WTC11 (cell line): ENCODE results near the gene NPEPL1. TPM values are rescaled to one million over a fixed set of nuclear protein-coding genes. Genes with fewer than 3 reads are reported as not detected.

Experiments used
- ATAC-seq: fragments of 200-7000 bp; cut with Tn5 transposase; 2 replicates; pipeline ENCODE4 v1.10.0; 2021; ENCODE audit warnings: mild to moderate bottlenecking, moderate library complexity
- CTCF ChIA-PET: fragments of 300-600 bp; sonication (Branson Sonifier 250); formaldehyde crosslinking; loops from one replicate; lab custom pipeline; 2021; ENCODE audit warnings: antibody characterized with exemption; lab: Charles Lee
- POLR2A ChIA-PET: fragments of 350-600 bp; sonication (Branson Sonifier 250); formaldehyde crosslinking; loops from one replicate; lab custom pipeline; 2021; ENCODE audit warnings: antibody characterized with exemption; lab: Charles Lee
- DNase-seq: peaks from one replicate; pipeline ENCODE4 v3.0.0; 2021; ENCODE audit warnings: low spot score
- H3K27ac Mint-ChIP-seq: 2 replicates; pipeline ENCODE4 v1.8.0; 2021; ENCODE audit warnings: mixed read lengths
- H3K27me3 Mint-ChIP-seq: 2 replicates; pipeline ENCODE4 v1.8.0; 2021; ENCODE audit warnings: low read depth, mild to moderate bottlenecking, moderate library complexity, mixed read lengths
- H3K36me3 Mint-ChIP-seq: 2 replicates; pipeline ENCODE4 v1.8.0; 2021; ENCODE audit warnings: mixed read lengths
- H3K4me1 Mint-ChIP-seq: 2 replicates; pipeline ENCODE4 v1.8.0; 2022; ENCODE audit warnings: mixed read lengths
- H3K4me3 Mint-ChIP-seq: 2 replicates; pipeline ENCODE4 v1.8.0; 2021; ENCODE audit warnings: mild to moderate bottlenecking, moderate library complexity, mixed read lengths
- H3K9me3 Mint-ChIP-seq: 2 replicates; pipeline ENCODE4 v1.8.0; 2021; ENCODE audit warnings: mixed read lengths
- AFF4 ChIP-seq: sonication (generic); formaldehyde crosslinking; IDR thresholded peaks from 2 replicates; pipeline ENCODE4 v1.8.1; 2023; ENCODE audit warnings: mild to moderate bottlenecking, missing genetic modification reagents, borderline replicate concordance
- ATF6 ChIP-seq: sonication (generic); formaldehyde crosslinking; IDR thresholded peaks from 2 replicates; pipeline ENCODE4 v1.8.1; 2023; ENCODE audit warnings: mild to moderate bottlenecking, missing genetic modification reagents
- CREM ChIP-seq: sonication (generic); formaldehyde crosslinking; IDR thresholded peaks from 2 replicates; pipeline ENCODE4 v1.8.1; 2022; ENCODE audit warnings: mild to moderate bottlenecking, missing genetic modification reagents, moderate library complexity
- CTCF ChIP-seq: fragments of 200-600 bp; IDR thresholded peaks from 2 replicates; pipeline ENCODE4 v1.8.0; 2022; ENCODE audit warnings: antibody characterized with exemption
- E2F1 ChIP-seq: sonication (generic); formaldehyde crosslinking; IDR thresholded peaks from 2 replicates; pipeline ENCODE4 v1.8.0; 2022; ENCODE audit warnings: mild to moderate bottlenecking, missing genetic modification reagents
- FOXP1 ChIP-seq: sonication (generic); formaldehyde crosslinking; IDR thresholded peaks from 2 replicates; pipeline ENCODE4 v1.8.0; 2022; ENCODE audit warnings: missing genetic modification reagents, mild to moderate bottlenecking, moderate library complexity, borderline replicate concordance
- GABPB1 ChIP-seq: sonication (generic); formaldehyde crosslinking; IDR thresholded peaks from 2 replicates; pipeline ENCODE4 v1.8.1; 2023; ENCODE audit warnings: mild to moderate bottlenecking, missing genetic modification reagents
- KAT7 ChIP-seq: sonication (generic); formaldehyde crosslinking; IDR thresholded peaks from 2 replicates; pipeline ENCODE4 v1.8.1; 2023; ENCODE audit warnings: missing genetic modification reagents, mild to moderate bottlenecking, borderline replicate concordance
- TEAD4 ChIP-seq: sonication (generic); formaldehyde crosslinking; IDR thresholded peaks from 2 replicates; pipeline ENCODE4 v1.8.0; 2022; ENCODE audit warnings: mild to moderate bottlenecking, missing genetic modification reagents
- ZNF219 ChIP-seq: sonication (generic); formaldehyde crosslinking; IDR thresholded peaks from 2 replicates; pipeline ENCODE4 v1.8.0; 2023; ENCODE audit warnings: missing genetic modification reagents, mild to moderate bottlenecking, borderline replicate concordance
- ZNF232 ChIP-seq: sonication (generic); formaldehyde crosslinking; IDR thresholded peaks from 2 replicates; pipeline ENCODE4 v1.8.0; 2022; ENCODE audit warnings: mild to moderate bottlenecking, missing genetic modification reagents
- ZNF423 ChIP-seq: fragments of 250-450 bp; sonication (Bioruptor Pico); IDR thresholded peaks from 2 replicates; pipeline ENCODE4 v2.1.2; 2022; ENCODE audit warnings: mild to moderate bottlenecking, moderate library complexity
- total RNA-seq: library from RNA; stranded (reverse); gene quantifications from 3 replicates; pipeline ENCODE4 v1.2.3, GENCODE V29; 2021
- TF ChIP-seq, protein P1 (sequence below): fragments of 250-450 bp; sonication (Bioruptor Pico); IDR thresholded peaks from 2 replicates; pipeline ENCODE4 v2.1.2; 2022; ENCODE audit warnings: mild to moderate bottlenecking, moderate library complexity

Gene NPEPL1
- total RNA-seq, 1 experiment from 2014 or later, result 39.9 TPM

DNA sequence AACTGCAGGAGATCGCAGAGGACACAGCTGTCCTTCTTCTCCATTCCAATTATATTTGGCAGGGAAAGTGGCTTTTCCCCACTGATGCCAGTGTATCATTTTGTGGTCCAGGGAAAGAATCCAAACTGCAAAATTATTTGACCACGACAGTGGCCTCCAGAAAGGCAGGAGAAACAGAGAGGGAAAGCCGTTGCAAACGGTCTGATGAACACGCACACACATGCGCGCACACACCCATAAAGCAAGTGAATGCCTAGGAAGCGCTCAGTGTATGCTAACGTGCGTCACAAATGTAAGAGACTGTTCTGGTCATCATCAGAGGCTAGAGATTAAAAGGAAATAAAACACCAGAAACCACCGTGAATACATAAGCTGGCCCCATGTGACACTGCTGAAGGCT is 54.0 kb downstream of the NPEPL1 start (continued):
- TF ChIP-seq, protein P1, sequence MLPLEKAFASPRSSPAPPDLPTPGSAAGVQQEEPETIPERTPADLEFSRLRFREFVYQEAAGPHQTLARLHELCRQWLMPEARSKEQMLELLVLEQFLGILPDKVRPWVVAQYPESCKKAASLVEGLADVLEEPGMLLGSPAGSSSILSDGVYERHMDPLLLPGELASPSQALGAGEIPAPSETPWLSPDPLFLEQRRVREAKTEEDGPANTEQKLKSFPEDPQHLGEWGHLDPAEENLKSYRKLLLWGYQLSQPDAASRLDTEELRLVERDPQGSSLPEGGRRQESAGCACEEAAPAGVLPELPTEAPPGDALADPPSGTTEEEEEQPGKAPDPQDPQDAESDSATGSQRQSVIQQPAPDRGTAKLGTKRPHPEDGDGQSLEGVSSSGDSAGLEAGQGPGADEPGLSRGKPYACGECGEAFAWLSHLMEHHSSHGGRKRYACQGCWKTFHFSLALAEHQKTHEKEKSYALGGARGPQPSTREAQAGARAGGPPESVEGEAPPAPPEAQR (CRISPR knock-in tag), result no peak
- no peak for TF ChIP-seq ZNF219 (CRISPR knock-in tag)

DNA sequence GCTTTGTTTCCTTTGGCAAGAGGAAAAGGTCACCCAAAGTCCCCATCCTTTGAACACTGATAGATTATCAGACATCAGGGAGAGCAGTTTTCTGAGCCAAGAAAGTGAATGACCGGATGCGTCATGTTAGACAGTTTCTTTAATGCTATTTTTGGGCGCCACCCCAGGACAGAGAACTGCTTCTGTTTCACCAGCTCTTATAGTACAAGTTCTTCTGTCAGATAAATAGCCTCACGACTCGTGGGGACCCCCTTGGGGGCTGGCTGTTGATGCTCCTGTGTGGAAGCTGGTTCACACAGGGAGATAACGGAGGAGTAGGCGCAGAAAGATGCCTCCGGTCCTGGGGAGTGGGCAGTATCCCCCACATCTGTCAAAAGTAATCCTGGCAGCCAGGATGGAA is 54.6 kb downstream of the NPEPL1 start:
- TF ChIP-seq TEAD4 (no peak), ZNF232 (CRISPR knock-in tag) (no peak), ZNF423 (CRISPR knock-in tag) (no peak), ATF6 (CRISPR knock-in tag) (no peak), CREM (no peak)
- Mint-ChIP-seq H3K27ac (no peak overlapping the region), H3K27me3 (peaks cover 64% of the 10 kb centered on the region), H3K9me3 (peaks cover 20% of the 10 kb centered on the region), H3K4me1 (peaks cover 18% of the 10 kb centered on the region), H3K4me3 (no peak overlapping the region), H3K36me3 (no peaks in the 10 kb centered on the region)
- DNase-seq (no peak), ATAC-seq (no peak)
- POLR2A ChIA-PET, result no interaction called here
- CTCF ChIA-PET, result no interaction called here

GRCh38 chr20:58748618-58749017 is 56.0 kb downstream of the NPEPL1 start:
- DNase-seq (no peak), ATAC-seq (no peak)
- ChIA-PET POLR2A (no interaction called here), CTCF (no interaction called here)
- TF ChIP-seq KAT7 (CRISPR knock-in tag) (no peak), TEAD4 (no peak), CTCF (no peak), AFF4 (CRISPR knock-in tag) (no peak), FOXP1 (CRISPR knock-in tag) (no peak), E2F1 (CRISPR knock-in tag) (no peak), GABPB1 (CRISPR knock-in tag) (no peak)
- no peak overlapping the region for H3K4me3 Mint-ChIP-seq
- H3K9me3 Mint-ChIP-seq, result peaks cover 13% of the 10 kb centered on the region
- peaks cover 63% of the 10 kb centered on the region for H3K27me3 Mint-ChIP-seq
- H3K27ac Mint-ChIP-seq, result no peak overlapping the region
- peaks cover 27% of the 10 kb centered on the region for H3K4me1 Mint-ChIP-seq
- no peaks in the 10 kb centered on the region for H3K36me3 Mint-ChIP-seq
